ENCODE results near the gene TCIRG1. TPM values are rescaled to one million over a fixed set of nuclear protein-coding genes. Genes with fewer than 3 reads are reported as not detected.

TCIRG1 gene
- total RNA-seq, 1 experiment from 2014 or later, result 203 TPM

DNA sequence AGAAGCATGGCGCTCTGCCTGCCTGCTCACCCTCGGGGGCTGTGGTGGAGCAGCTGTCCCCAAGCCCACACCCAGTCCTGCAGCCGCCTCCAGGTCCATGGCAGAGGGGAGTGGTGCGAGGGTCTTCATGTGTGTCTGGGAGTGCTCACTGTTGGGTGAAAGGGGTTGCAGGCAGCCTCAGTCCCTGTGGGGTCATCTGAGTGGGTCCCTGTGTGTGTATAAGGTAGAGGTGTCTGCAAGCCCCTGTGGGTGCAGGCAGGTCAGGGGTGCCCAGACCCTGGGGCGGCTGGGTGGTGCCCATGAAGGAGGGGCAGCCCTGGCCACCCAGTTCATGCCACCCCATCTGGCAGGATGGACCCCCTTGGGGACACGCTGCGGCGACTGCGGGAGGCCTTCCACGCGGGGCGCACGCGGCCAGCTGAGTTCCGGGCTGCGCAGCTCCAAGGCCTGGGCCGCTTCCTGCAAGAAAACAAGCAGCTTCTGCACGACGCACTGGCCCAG lies 23.8 kb upstream of the TCIRG1 start:
- H3K27ac ChIP-seq (ENCODE audit: low read length), result peak overlapping the region; percentile 96
- no peaks in the 10 kb centered on the region for H4K20me1 ChIP-seq (ENCODE audit: low read length)
- peak overlapping the region; percentile 50; the same call in 1 of the 2 replicates for H3K4me3 ChIP-seq (ENCODE audit: low read length)
- peaks cover 67% of the 10 kb centered on the region for H3K4me1 ChIP-seq (ENCODE audit: insufficient read depth, low read length)
- H3K9ac ChIP-seq (ENCODE audit: low read length), result peak overlapping the region; percentile 82
- intact Hi-C loops (cut with micrococcal nuclease), result loop anchor here (10.0 kb wide), 1 partner anchor 200 kb away; the partner anchor contains the start of gene KMT5B
- no peak overlapping the region for H2AFZ ChIP-seq (ENCODE audit: low read length)
- no TSS peak for BruUV-seq (replicated peaks)
- ATAC-seq (no peak), DNase-seq (no peak)
- no peaks in the 10 kb centered on the region for H3K9me3 ChIP-seq (ENCODE audit: low read length)
- TF ChIP-seq EZH2phosphoT487 (IDR thresholded peaks at IDR 0.05; ENCODE audit: borderline replicate concordance, low read length) (no peak), EZH2 (IDR thresholded peaks at IDR 0.05; ENCODE audit: low read length, unreplicated experiment) (no peak)
- TF ChIP-seq, protein P1, sequence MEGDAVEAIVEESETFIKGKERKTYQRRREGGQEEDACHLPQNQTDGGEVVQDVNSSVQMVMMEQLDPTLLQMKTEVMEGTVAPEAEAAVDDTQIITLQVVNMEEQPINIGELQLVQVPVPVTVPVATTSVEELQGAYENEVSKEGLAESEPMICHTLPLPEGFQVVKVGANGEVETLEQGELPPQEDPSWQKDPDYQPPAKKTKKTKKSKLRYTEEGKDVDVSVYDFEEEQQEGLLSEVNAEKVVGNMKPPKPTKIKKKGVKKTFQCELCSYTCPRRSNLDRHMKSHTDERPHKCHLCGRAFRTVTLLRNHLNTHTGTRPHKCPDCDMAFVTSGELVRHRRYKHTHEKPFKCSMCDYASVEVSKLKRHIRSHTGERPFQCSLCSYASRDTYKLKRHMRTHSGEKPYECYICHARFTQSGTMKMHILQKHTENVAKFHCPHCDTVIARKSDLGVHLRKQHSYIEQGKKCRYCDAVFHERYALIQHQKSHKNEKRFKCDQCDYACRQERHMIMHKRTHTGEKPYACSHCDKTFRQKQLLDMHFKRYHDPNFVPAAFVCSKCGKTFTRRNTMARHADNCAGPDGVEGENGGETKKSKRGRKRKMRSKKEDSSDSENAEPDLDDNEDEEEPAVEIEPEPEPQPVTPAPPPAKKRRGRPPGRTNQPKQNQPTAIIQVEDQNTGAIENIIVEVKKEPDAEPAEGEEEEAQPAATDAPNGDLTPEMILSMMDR (conservative IDR thresholded peaks at IDR 0.05; ENCODE audit: low read depth, low read length), result no peak
- H3K27me3 ChIP-seq (ENCODE audit: low read length), result no peaks in the 10 kb centered on the region
- H3F3A ChIP-seq (ENCODE audit: low read length, unreplicated experiment), result peaks cover 8% of the 10 kb centered on the region
- CTCF ChIA-PET, result interaction anchor here (1.2 kb wide), 1 partner anchor 60 kb away, joined by 5 read pairs; no protein-coding TSS in a partner anchor
- H3K79me2 ChIP-seq (ENCODE audit: low read length), result peaks cover 24% of the 10 kb centered on the region
- POLR2A ChIA-PET (ENCODE audit: unreplicated experiment), result interaction anchor here (0.6 kb wide), 1 partner anchor 26 kb away, joined by 3 read pairs; no protein-coding TSS in a partner anchor
- peak overlapping the region; percentile 85 for H3K4me2 ChIP-seq (ENCODE audit: low read length)
- no peaks in the 10 kb centered on the region for H3K9me2 ChIP-seq (replicated peaks; ENCODE audit: low read length)
- no peaks in the 10 kb centered on the region for H3K36me3 ChIP-seq (ENCODE audit: low read depth, low read length)

- no peak for DNase-seq
- Histone ChIP-seq H3K9ac (ENCODE audit: low read length) (peak overlapping the region; percentile 82), H3K27ac (ENCODE audit: low read length) (peak overlapping the region; percentile 96), H4K20me1 (ENCODE audit: low read length) (no peaks in the 10 kb centered on the region), H3K4me2 (ENCODE audit: low read length) (peak overlapping the region; percentile 85; the same call in 1 of the 2 replicates), H3K9me3 (ENCODE audit: low read length) (no peaks in the 10 kb centered on the region), H3K9me2 (replicated peaks; ENCODE audit: low read length) (no peaks in the 10 kb centered on the region), H3K4me1 (ENCODE audit: insufficient read depth, low read length) (peaks cover 67% of the 10 kb centered on the region), H3F3A (ENCODE audit: low read length, unreplicated experiment) (peaks cover 8% of the 10 kb centered on the region), H3K27me3 (ENCODE audit: low read length) (no peaks in the 10 kb centered on the region), H2AFZ (ENCODE audit: low read length) (no peak overlapping the region), H3K4me3 (ENCODE audit: low read length) (no peak overlapping the region), H3K36me3 (ENCODE audit: low read depth, low read length) (no peaks in the 10 kb centered on the region), H3K79me2 (ENCODE audit: low read length) (peaks cover 24% of the 10 kb centered on the region)
- intact Hi-C loops (cut with micrococcal nuclease), result loop anchor here (10.0 kb wide), 1 partner anchor 199 kb away; the partner anchor contains the start of gene KMT5B
- ATAC-seq, result no peak
- TF ChIP-seq EZH2phosphoT487 (IDR thresholded peaks at IDR 0.05; ENCODE audit: borderline replicate concordance, low read length), result no peak
- TF ChIP-seq, protein P1 (conservative IDR thresholded peaks at IDR 0.05; ENCODE audit: low read depth, low read length), result no peak
- ChIA-PET POLR2A (ENCODE audit: unreplicated experiment) (no interaction called here), CTCF (no interaction called here)
- no TSS peak for BruUV-seq (replicated peaks)
Observed at GRCh38 chr11:68015467-68015866, 23.4 kb upstream of the TCIRG1 start.

Data from PC-3 (cell line).